Measurements from ENCODE around the gene TTC34.
"Not testable (repeated sequence)": the region's sequence is repeated elsewhere in the genome, so short reads cannot be mapped to it uniquely, and the experiment has no call there.

The TTC34 gene

GRCh38 chr1:2630498-2631135 lies 170.9 kb downstream of the TTC34 start:
- FAIRE-seq: no peak

GRCh38 chr1:2629627-2630497 lies 171.6 kb downstream of the TTC34 start:
- no peak for DNase-seq (ENCODE audit: low spot score)
- FAIRE-seq: no peak

More at GRCh38 chr1:2630498-2631135, 170.9 kb downstream of the TTC34 start:
- DNase-seq (ENCODE audit: low spot score): no peak

- FAIRE-seq (no peak), DNase-seq (ENCODE audit: low spot score) (no peak)
Measured at GRCh38 chr1:2628933-2629626, 172.4 kb downstream of the TTC34 start.

- DNase-seq (ENCODE audit: low spot score): no peak
- FAIRE-seq: no peak
Measured at GRCh38 chr1:2628191-2628932, 173.1 kb downstream of the TTC34 start.

- DNase-seq (ENCODE audit: low spot score): no peak
- no peak for FAIRE-seq
Measured at GRCh38 chr1:2627746-2628145, 173.7 kb downstream of the TTC34 start.

- not testable (repeated sequence) for FAIRE-seq; DNase-seq (ENCODE audit: low spot score)
Measured at GRCh38 chr1:2625748-2626147, 175.7 kb downstream of the TTC34 start.

GRCh38 chr1:2625311-2625710 lies 176.2 kb downstream of the TTC34 start:
- no peak for DNase-seq (ENCODE audit: low spot score)
- no peak for FAIRE-seq

- DNase-seq (ENCODE audit: low spot score) (no peak), FAIRE-seq (no peak)
Measured at GRCh38 chr1:2624735-2625300, 176.7 kb downstream of the TTC34 start.

- no peak for FAIRE-seq
Measured at GRCh38 chr1:2623571-2624337, 177.7 kb downstream of the TTC34 start.

GRCh38 chr1:2617971-2618470 lies 183.5 kb downstream of the TTC34 start:
- FAIRE-seq: no peak
- no peak for DNase-seq (ENCODE audit: low spot score)

More at GRCh38 chr1:2623571-2624337, 177.7 kb downstream of the TTC34 start:
- DNase-seq (ENCODE audit: low spot score): no peak

GRCh38 chr1:2614145-2614544 lies 187.3 kb downstream of the TTC34 start:
- DNase-seq (ENCODE audit: low spot score) (no peak), FAIRE-seq (no peak)

- DNase-seq (ENCODE audit: low spot score): no peak
- FAIRE-seq: no peak
Measured at GRCh38 chr1:2612591-2613365, 188.7 kb downstream of the TTC34 start.

GRCh38 chr1:2611621-2612437 lies 189.7 kb downstream of the TTC34 start:
- DNase-seq (ENCODE audit: low spot score) (no peak), FAIRE-seq (no peak)

GRCh38 chr1:2611031-2611501 lies 190.4 kb downstream of the TTC34 start:
- no peak for FAIRE-seq
- no peak for DNase-seq (ENCODE audit: low spot score)

GRCh38 chr1:2610036-2610959 lies 191.2 kb downstream of the TTC34 start:
- FAIRE-seq: no peak
- no peak for DNase-seq (ENCODE audit: low spot score)

GRCh38 chr1:2609319-2610035 lies 192.0 kb downstream of the TTC34 start:
- FAIRE-seq (no peak), DNase-seq (ENCODE audit: low spot score) (no peak)
